ENCODE results near the gene NFATC1.

The NFATC1 gene

GRCh38 chr18:79511271-79511670, 115.5 kb downstream of the NFATC1 start:
- DNase-seq: no peak

- no peak for DNase-seq
Observed at GRCh38 chr18:79511671-79512301, 116.1 kb downstream of the NFATC1 start.

- no peak for DNase-seq
Observed at GRCh38 chr18:79512461-79513380, 117.0 kb downstream of the NFATC1 start.

- no peak for DNase-seq
Observed at GRCh38 chr18:79513381-79514081, 117.8 kb downstream of the NFATC1 start.

- DNase-seq: no peak
Observed at GRCh38 chr18:79515331-79515730, 119.6 kb downstream of the NFATC1 start.

- DNase-seq: no peak
Observed at GRCh38 chr18:79515944-79516351, 120.2 kb downstream of the NFATC1 start.

- no peak for DNase-seq
Observed at GRCh38 chr18:79516441-79516931, 120.8 kb downstream of the NFATC1 start.

GRCh38 chr18:79517341-79517740, 121.6 kb downstream of the NFATC1 start:
- DNase-seq: no peak

GRCh38 chr18:79518028-79518682, 122.4 kb downstream of the NFATC1 start:
- DNase-seq: no peak

- no peak for DNase-seq
Observed at GRCh38 chr18:79518683-79519128, 123.0 kb downstream of the NFATC1 start.

- DNase-seq: no peak
Observed at GRCh38 chr18:79519751-79520477, 124.2 kb downstream of the NFATC1 start.

- DNase-seq: no peak
Observed at GRCh38 chr18:79520478-79521390, 125.0 kb downstream of the NFATC1 start.

- DNase-seq: no peak
Observed at GRCh38 chr18:79521416-79522205, 125.9 kb downstream of the NFATC1 start.

- DNase-seq: no peak
Observed at GRCh38 chr18:79522451-79523205, 126.9 kb downstream of the NFATC1 start.

- DNase-seq: no peak
Observed at GRCh38 chr18:79523206-79523735, 127.5 kb downstream of the NFATC1 start.

- DNase-seq: no peak
Observed at GRCh38 chr18:79523736-79524180, 128.0 kb downstream of the NFATC1 start.

- no peak for DNase-seq
Observed at GRCh38 chr18:79524181-79525078, 128.7 kb downstream of the NFATC1 start.
